GM21737 (cell line): ENCODE results near the gene EPB41.
"Not testable (repeated sequence)": the region's sequence is repeated elsewhere in the genome, so short reads cannot be mapped to it uniquely, and the experiment has no call there.

Experiments used
- ATAC-seq: cut with Tn5 transposase; IDR thresholded peaks from one replicate; pipeline ENCODE4 v1.9.1; 2021; ENCODE audit warnings: mild to moderate bottlenecking, moderate library complexity; ENCODE audit not compliant: unreplicated experiment

Gene EPB41

GRCh38 chr1:28914228-28915030 is at the start of gene EPB41:
TSS of gene EPB41 (plus strand) at chr1:28914569. CDS start at chr1:28987438, 72,869 bp downstream.
- ATAC-seq: peak; percentile 85

- ATAC-seq: no peak
Observed at GRCh38 chr1:28864695-28865094, 49.7 kb upstream of the EPB41 start.

- ATAC-seq: no peak
Observed at GRCh38 chr1:28865997-28866650, 48.2 kb upstream of the EPB41 start.

- no peak for ATAC-seq
Observed at GRCh38 chr1:28867850-28868249, 46.5 kb upstream of the EPB41 start.

GRCh38 chr1:28869952-28870351 is 44.4 kb upstream of the EPB41 start:
- ATAC-seq: no peak

- ATAC-seq: no peak
Observed at GRCh38 chr1:28871631-28872401, 42.6 kb upstream of the EPB41 start.

- not testable (repeated sequence) for ATAC-seq
Observed at GRCh38 chr1:28875134-28875533, 39.2 kb upstream of the EPB41 start.

GRCh38 chr1:28877132-28877781 is 37.1 kb upstream of the EPB41 start:
- ATAC-seq: peak; percentile 55

- ATAC-seq: no peak
Observed at GRCh38 chr1:28878796-28879195, 35.6 kb upstream of the EPB41 start.

- ATAC-seq: no peak
Observed at GRCh38 chr1:28882009-28882628, 32.2 kb upstream of the EPB41 start.

- no peak for ATAC-seq
Observed at GRCh38 chr1:28883242-28883616, 31.1 kb upstream of the EPB41 start.

GRCh38 chr1:28885472-28885877 is 28.9 kb upstream of the EPB41 start:
- ATAC-seq: no peak

GRCh38 chr1:28885977-28886730 is 28.2 kb upstream of the EPB41 start:
- ATAC-seq: no peak

- ATAC-seq: peak; percentile 52
Observed at GRCh38 chr1:28886731-28887418, 27.5 kb upstream of the EPB41 start.

GRCh38 chr1:28887419-28887834 is 26.9 kb upstream of the EPB41 start:
- ATAC-seq: no peak

- ATAC-seq: no peak
Observed at GRCh38 chr1:28887835-28888682, 26.3 kb upstream of the EPB41 start.

GRCh38 chr1:28888915-28889314 is 25.5 kb upstream of the EPB41 start:
- ATAC-seq: no peak

- ATAC-seq: no peak
Observed at GRCh38 chr1:28889357-28889756, 25.0 kb upstream of the EPB41 start.
